CD4-positive, alpha-beta T cell treated with Interleukin-15 for 4 hours (primary cell): ENCODE measurements around the gene SLC26A5.
"Not testable (repeated sequence)": the region's sequence is repeated elsewhere in the genome, so short reads cannot be mapped to it uniquely, and the experiment has no call there.

ENCODE experiments used
- DNase-seq: peaks from one replicate; pipeline ENCODE4 v3.0.0-alpha.2; 2020; ENCODE audit warnings: low spot score

SLC26A5 gene

DNA sequence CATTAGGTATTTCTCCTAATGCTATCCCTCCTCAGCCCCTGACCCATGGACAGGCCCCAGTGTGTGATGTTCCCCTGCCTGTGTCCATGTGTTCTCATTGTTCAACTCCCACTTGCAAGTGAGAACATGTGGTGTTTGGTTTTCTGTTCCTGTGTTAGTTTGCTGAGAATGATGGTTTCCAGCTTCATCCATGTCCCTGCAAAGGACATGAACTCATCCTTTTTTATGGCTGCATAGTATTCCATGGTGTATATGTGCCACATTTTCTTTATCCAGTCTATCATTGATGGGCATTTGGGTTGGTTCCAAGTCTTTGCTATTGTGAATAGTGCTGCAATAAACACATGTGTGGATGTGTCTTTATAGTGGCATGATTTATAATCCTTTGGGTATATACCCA is 46.3 kb downstream of the SLC26A5 start:
- not testable (repeated sequence) for DNase-seq

- no peak for DNase-seq
Observed at GRCh38 chr7:103398483-103399127, 47.4 kb downstream of the SLC26A5 start.

GRCh38 chr7:103396471-103396870 is 49.5 kb downstream of the SLC26A5 start:
- no peak for DNase-seq

GRCh38 chr7:103395071-103395470 is 50.9 kb downstream of the SLC26A5 start:
- DNase-seq: no peak

GRCh38 chr7:103394566-103394965 is 51.4 kb downstream of the SLC26A5 start:
- DNase-seq: no peak

DNA sequence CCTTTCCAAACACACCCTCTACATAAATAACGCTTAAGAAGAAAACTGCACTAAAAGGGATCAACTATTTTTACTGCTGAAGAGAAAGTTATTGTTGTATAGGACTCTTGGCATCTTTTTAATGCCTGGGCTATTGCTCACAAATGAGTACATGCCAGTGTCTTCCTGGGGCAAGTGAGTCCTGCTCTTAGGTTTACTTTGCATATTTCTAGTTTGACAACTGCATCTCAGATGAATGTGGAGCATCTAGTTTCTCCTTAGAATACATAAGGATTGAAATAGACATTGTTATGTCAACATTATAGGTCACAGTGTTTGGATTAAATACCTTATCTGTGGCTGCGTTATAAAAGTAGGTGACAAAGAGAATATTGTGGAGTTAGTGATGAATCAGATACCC is 54.0 kb downstream of the SLC26A5 start:
- no peak for DNase-seq

- no peak for DNase-seq
Observed at GRCh38 chr7:103391150-103391549, 54.9 kb downstream of the SLC26A5 start.

- DNase-seq: no peak
Observed at GRCh38 chr7:103389263-103389662, 56.7 kb downstream of the SLC26A5 start.

- DNase-seq: no peak
Observed at GRCh38 chr7:103388469-103389140, 57.4 kb downstream of the SLC26A5 start.

DNA sequence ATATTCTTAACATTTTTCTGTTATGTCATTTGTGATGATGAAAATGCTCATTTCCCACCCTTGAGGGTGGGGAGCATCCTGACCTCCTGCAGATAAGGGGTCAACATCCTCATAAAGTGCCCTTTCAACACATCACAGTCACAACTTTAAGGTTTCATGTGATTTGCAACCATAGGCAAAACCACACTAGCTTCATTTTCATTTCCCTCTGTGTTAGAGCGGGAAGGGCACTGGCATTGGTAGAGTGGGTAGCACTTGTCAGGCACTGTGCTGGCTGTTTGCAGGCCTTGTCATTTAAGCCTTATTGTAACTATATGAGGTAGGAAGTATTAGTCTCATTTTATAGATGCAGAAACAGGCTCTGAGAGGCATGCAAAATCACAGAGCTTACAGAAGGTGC is 58.8 kb downstream of the SLC26A5 start:
- no peak for DNase-seq

GRCh38 chr7:103382032-103382402 is 64.0 kb downstream of the SLC26A5 start:
- no peak for DNase-seq

GRCh38 chr7:103381280-103382031 is 64.6 kb downstream of the SLC26A5 start:
- no peak for DNase-seq

- DNase-seq: no peak
Observed at GRCh38 chr7:103380395-103381191, 65.4 kb downstream of the SLC26A5 start.

GRCh38 chr7:103379270-103379975 is 66.6 kb downstream of the SLC26A5 start:
- no peak for DNase-seq

GRCh38 chr7:103373866-103374643 is 72.0 kb downstream of the SLC26A5 start:
- no peak for DNase-seq

GRCh38 chr7:103369432-103369831 is 76.6 kb downstream of the SLC26A5 start:
- DNase-seq: no peak

DNA sequence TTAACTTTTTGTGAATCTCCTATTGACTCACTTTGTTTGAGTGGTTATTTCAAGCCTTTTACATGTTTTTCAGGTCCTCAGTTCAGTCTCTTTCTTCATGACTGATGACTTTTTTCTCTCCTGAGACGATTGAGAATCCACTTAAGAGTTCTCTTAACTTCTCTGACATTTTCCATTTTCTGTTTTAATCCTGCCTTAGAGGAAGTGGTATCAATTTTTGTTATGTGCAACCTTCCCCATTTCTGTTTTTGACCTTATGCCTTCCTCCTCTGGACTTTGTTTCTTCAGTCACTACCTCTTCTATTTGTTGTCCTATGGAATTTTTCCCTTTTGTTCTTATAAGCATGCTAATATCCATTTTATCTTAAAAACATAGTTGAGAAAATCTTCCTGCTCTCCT is 96.2 kb downstream of the SLC26A5 start:
- no peak for DNase-seq

- DNase-seq: no peak
Observed at GRCh38 chr7:103348959-103349358, 97.0 kb downstream of the SLC26A5 start.

- no peak for DNase-seq
Observed at GRCh38 chr7:103348452-103348851, 97.6 kb downstream of the SLC26A5 start.

GRCh38 chr7:103347507-103348267 is 98.3 kb downstream of the SLC26A5 start, which contains the start of gene PSMC2:
Gene PSMC2 (plus strand): TSS chr7:103347643. CDS start chr7:103347712, 69 bp downstream.
- peak; percentile 90 for DNase-seq
